ENCODE data around the gene FUT9.
"Not testable (repeated sequence)": the region's sequence is repeated elsewhere in the genome, so short reads cannot be mapped to it uniquely, and the experiment has no call there.

FUT9 gene

GRCh38 chr6:96237638-96238347, 222.0 kb downstream of the FUT9 start:
- Mint-ChIP-seq H3K27ac (no peak overlapping the region), H3K9me3 (no peaks in the 10 kb centered on the region), H3K4me1 (no peaks in the 10 kb centered on the region), H3K36me3 (ENCODE audit: low read depth) (no peaks in the 10 kb centered on the region), H3K27me3 (peaks cover 5% of the 10 kb centered on the region), H3K4me3 (no peak overlapping the region)
- DNase-seq (no peak), ATAC-seq (no peak)

GRCh38 chr6:96246563-96246962, 230.8 kb downstream of the FUT9 start:
- H3K36me3 Mint-ChIP-seq (ENCODE audit: low read depth), result no peaks in the 10 kb centered on the region
- ATAC-seq (no peak), DNase-seq (no peak)
- H3K9me3 Mint-ChIP-seq, result no peaks in the 10 kb centered on the region
- H3K4me1 Mint-ChIP-seq, result no peaks in the 10 kb centered on the region
- no peak overlapping the region for H3K4me3 Mint-ChIP-seq
- no peaks in the 10 kb centered on the region for H3K27me3 Mint-ChIP-seq
- no peak overlapping the region for H3K27ac Mint-ChIP-seq

- Mint-ChIP-seq H3K27me3 (no peaks in the 10 kb centered on the region), H3K9me3 (no peaks in the 10 kb centered on the region), H3K4me1 (no peaks in the 10 kb centered on the region), H3K4me3 (no peak overlapping the region), H3K27ac (no peak overlapping the region), H3K36me3 (ENCODE audit: low read depth) (no peaks in the 10 kb centered on the region)
- DNase-seq (no peak), ATAC-seq (no peak)
Observed at GRCh38 chr6:96249755-96250154, 234.0 kb downstream of the FUT9 start.

- ATAC-seq (no peak), DNase-seq (no peak)
- Mint-ChIP-seq H3K27me3 (no peaks in the 10 kb centered on the region), H3K4me3 (no peak overlapping the region), H3K9me3 (no peaks in the 10 kb centered on the region), H3K4me1 (no peaks in the 10 kb centered on the region), H3K27ac (no peak overlapping the region), H3K36me3 (ENCODE audit: low read depth) (no peaks in the 10 kb centered on the region)
Observed at GRCh38 chr6:96257751-96258150, 242.0 kb downstream of the FUT9 start.

GRCh38 chr6:96260787-96261430, 245.1 kb downstream of the FUT9 start:
- not testable (repeated sequence) for H3K36me3 Mint-ChIP-seq (ENCODE audit: low read depth); H3K27me3 Mint-ChIP-seq; ATAC-seq; H3K9me3 Mint-ChIP-seq; H3K27ac Mint-ChIP-seq; DNase-seq; H3K4me3 Mint-ChIP-seq; H3K4me1 Mint-ChIP-seq

Measured in activated naive CD8-positive, alpha-beta T cell treated with anti-CD3 and anti-CD28 coated beads, Interleukin-2, amount 50 U/mL, for 24 hours (primary cell).